Endodermal cell (in vitro differentiated cells): ENCODE measurements around the gene EIF5B. TPM values are rescaled to one million over a fixed set of nuclear protein-coding genes. Genes with fewer than 3 reads are reported as not detected.

Experiments
- DNase-seq: peaks from one replicate; pipeline ENCODE4 v3.0.0-alpha.2; 2017
- H3K27ac ChIP-seq: 2 replicates; pipeline ENCODE4 v1.5.1; 2013; ENCODE audit warnings: mild to moderate bottlenecking, low read depth, low read length, moderate library complexity
- H3K27me3 ChIP-seq: 2 replicates; pipeline ENCODE4 v1.6.1; 2013; ENCODE audit warnings: mild to moderate bottlenecking, low read length, moderate library complexity; ENCODE audit not compliant: insufficient read depth, control insufficient read depth, poor library complexity, severe bottlenecking
- H3K36me3 ChIP-seq: 2 replicates; pipeline ENCODE4 v1.7.0; 2013; ENCODE audit warnings: mild to moderate bottlenecking, low read length, moderate library complexity; ENCODE audit not compliant: control insufficient read depth, insufficient read depth
- H3K4me1 ChIP-seq: one replicate; pipeline ENCODE4 v1.7.0; 2013; ENCODE audit warnings: low read length; ENCODE audit not compliant: control insufficient read depth, insufficient read depth
- H3K4me3 ChIP-seq: 2 replicates; pipeline ENCODE4 v1.5.1; 2013; ENCODE audit warnings: mild to moderate bottlenecking, low read length, moderate library complexity
- H3K9ac ChIP-seq: 2 replicates; pipeline ENCODE4 v1.6.1; 2013; ENCODE audit warnings: mild to moderate bottlenecking, low read length, moderate library complexity; ENCODE audit not compliant: poor library complexity, severe bottlenecking; ENCODE audit errors: extremely low read depth
- H3K9me3 ChIP-seq: 2 replicates; pipeline ENCODE4 v1.6.1; 2013; ENCODE audit warnings: mild to moderate bottlenecking, low read length, moderate library complexity; ENCODE audit not compliant: control insufficient read depth
- H3K27ac Mint-ChIP-seq: 2 replicates; pipeline ENCODE4 v1.8.0; 2020; ENCODE audit warnings: mixed read lengths
- H3K27me3 Mint-ChIP-seq: 2 replicates; pipeline ENCODE4 v1.8.0; 2021; ENCODE audit warnings: mild to moderate bottlenecking, mixed read lengths; ENCODE audit not compliant: insufficient read depth
- H3K36me3 Mint-ChIP-seq: 2 replicates; pipeline ENCODE4 v1.8.0; 2020; ENCODE audit warnings: low read depth, mixed read lengths
- H3K4me1 Mint-ChIP-seq: 2 replicates; pipeline ENCODE4 v1.8.0; 2020; ENCODE audit warnings: mixed read lengths
- H3K4me3 Mint-ChIP-seq: 2 replicates; pipeline ENCODE4 v1.8.0; 2020; ENCODE audit warnings: mild to moderate bottlenecking, moderate library complexity, mixed read lengths
- H3K9me3 Mint-ChIP-seq: 2 replicates; pipeline ENCODE4 v1.8.0; 2020; ENCODE audit warnings: mild to moderate bottlenecking, mixed read lengths
- WGBS, 2 experiments: methylation state at CpG; one replicate each; pipeline versions ENCODE4 v1.1.5 to v1.1.7; 2013; ENCODE audit warnings: missing lambda C conversion rate in 2 of 2, mixed read lengths in 1 of 2; ENCODE audit not compliant: insufficient coverage in 1 of 2, insufficient read length in 1 of 2; 5-methylcytosine and 5-hydroxymethylcytosine counted together
- total RNA-seq, 2 donors: library from RNA; stranded (reverse); fragmentation: NEBNext Ultra II Directional in 1 of 2; extraction: Animal tissue kit (Norgen Biotek cat#: 25700) in 1 of 2; gene quantifications; 2 replicates in 1 of 2; 3 replicates in 1 of 2; pipeline ENCODE4 v1.2.1, GENCODE V29; 2021
- TF ChIP-seq, protein P1 (sequence below): fragments of 200-600 bp; sonication (generic); conservative IDR thresholded peaks from 2 replicates; pipeline ENCODE4 v1.5.0; 2021; ENCODE audit warnings: antibody characterized with exemption, mild to moderate bottlenecking

EIF5B gene
- total RNA-seq, 2 donors from 2014 or later: 54.2 to 63.6 TPM

DNA sequence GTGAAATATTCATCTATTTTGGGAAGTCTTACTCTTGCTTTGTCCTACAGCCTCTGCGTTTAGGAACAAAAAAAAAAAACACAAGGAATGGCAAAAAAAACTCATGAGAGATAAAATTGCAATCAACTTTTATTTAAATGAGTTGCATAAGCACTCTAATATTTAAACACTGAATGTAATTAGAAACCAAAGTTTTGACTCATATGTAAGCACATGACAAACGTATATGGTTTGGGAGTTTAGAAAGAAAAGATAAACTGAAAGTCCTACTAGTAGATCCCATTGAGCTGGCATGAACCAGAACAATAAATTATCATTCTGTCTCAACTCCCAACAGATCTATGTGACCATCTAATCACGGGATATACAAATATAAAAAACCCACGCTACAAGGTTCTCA, 107.9 kb downstream of the EIF5B start:
- H3K9me3 Mint-ChIP-seq: no peaks in the 10 kb centered on the region
- peaks cover 23% of the 10 kb centered on the region for H3K36me3 Mint-ChIP-seq
- Histone ChIP-seq H3K27ac (no peak overlapping the region), H3K4me3 (no peak overlapping the region), H3K9ac (no peak overlapping the region), H3K36me3 (peaks cover 44% of the 10 kb centered on the region), H3K27me3 (no peaks in the 10 kb centered on the region), H3K4me1 (no peaks in the 10 kb centered on the region), H3K9me3 (no peaks in the 10 kb centered on the region)
- no peaks in the 10 kb centered on the region for H3K4me1 Mint-ChIP-seq
- H3K27me3 Mint-ChIP-seq: no peaks in the 10 kb centered on the region
- H3K4me3 Mint-ChIP-seq: no peak overlapping the region
- 87 to 99% methylated on average over 3 to 4 of the region's 4 CpGs for WGBS, 2 experiments
- no peak for DNase-seq
- H3K27ac Mint-ChIP-seq: no peak overlapping the region
- TF ChIP-seq, protein P1, sequence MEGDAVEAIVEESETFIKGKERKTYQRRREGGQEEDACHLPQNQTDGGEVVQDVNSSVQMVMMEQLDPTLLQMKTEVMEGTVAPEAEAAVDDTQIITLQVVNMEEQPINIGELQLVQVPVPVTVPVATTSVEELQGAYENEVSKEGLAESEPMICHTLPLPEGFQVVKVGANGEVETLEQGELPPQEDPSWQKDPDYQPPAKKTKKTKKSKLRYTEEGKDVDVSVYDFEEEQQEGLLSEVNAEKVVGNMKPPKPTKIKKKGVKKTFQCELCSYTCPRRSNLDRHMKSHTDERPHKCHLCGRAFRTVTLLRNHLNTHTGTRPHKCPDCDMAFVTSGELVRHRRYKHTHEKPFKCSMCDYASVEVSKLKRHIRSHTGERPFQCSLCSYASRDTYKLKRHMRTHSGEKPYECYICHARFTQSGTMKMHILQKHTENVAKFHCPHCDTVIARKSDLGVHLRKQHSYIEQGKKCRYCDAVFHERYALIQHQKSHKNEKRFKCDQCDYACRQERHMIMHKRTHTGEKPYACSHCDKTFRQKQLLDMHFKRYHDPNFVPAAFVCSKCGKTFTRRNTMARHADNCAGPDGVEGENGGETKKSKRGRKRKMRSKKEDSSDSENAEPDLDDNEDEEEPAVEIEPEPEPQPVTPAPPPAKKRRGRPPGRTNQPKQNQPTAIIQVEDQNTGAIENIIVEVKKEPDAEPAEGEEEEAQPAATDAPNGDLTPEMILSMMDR: no peak

DNA sequence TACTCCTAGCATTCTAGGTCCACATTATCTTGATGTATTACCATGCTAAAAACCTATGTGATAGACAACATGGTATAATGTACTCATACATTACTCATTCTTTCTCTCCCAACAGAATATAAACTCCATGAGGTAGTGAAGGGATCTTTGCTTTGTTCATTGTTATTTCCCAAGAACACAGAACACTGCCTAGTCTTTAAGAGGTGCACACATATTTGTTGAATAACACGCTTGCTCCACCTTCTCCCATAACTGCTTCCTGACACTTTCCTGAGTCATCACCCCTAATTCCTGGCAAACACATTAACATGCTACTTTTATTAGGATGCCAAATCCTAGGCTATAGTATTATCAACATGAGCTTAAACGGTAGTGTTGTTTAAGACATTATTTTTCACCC, 111.4 kb downstream of the EIF5B start:
- H3K27ac ChIP-seq: no peak overlapping the region
- peaks cover 36% of the 10 kb centered on the region for H3K36me3 ChIP-seq
- no peaks in the 10 kb centered on the region for H3K9me3 ChIP-seq
- no peaks in the 10 kb centered on the region for H3K27me3 ChIP-seq
- DNase-seq: no peak
- H3K4me3 Mint-ChIP-seq: no peak overlapping the region
- no peaks in the 10 kb centered on the region for H3K4me1 ChIP-seq
- peaks cover 38% of the 10 kb centered on the region for H3K36me3 Mint-ChIP-seq
- no peak overlapping the region for H3K4me3 ChIP-seq
- TF ChIP-seq, protein P1: no peak
- H3K4me1 Mint-ChIP-seq: peaks cover 3% of the 10 kb centered on the region
- 96 to 100% methylated on average over 1 to 2 of the region's 2 CpGs for WGBS, 2 experiments
- no peaks in the 10 kb centered on the region for H3K27me3 Mint-ChIP-seq
- no peaks in the 10 kb centered on the region for H3K9me3 Mint-ChIP-seq
- H3K9ac ChIP-seq: no peak overlapping the region
- no peak overlapping the region for H3K27ac Mint-ChIP-seq

DNA sequence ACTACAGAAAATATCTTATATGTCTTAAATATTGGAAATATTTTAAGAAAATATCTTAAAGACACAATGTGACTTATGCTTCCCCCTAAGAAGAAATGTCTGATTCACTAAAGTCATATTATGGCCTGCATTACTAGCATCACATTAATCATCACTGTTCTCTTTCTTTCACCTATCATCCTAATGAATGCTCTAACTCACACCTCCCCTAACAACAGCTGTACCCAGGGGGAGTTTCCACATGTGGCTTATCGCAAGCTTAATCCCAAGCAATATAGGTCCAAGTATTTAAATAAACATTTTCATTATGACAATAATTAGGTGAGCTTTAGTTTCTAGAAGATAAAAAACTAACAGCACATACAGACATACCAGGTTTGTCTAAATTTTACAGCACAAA, 113.0 kb downstream of the EIF5B start:
- TF ChIP-seq, protein P1: no peak
- Mint-ChIP-seq H3K36me3 (peaks cover 48% of the 10 kb centered on the region), H3K9me3 (no peaks in the 10 kb centered on the region), H3K27me3 (no peaks in the 10 kb centered on the region), H3K27ac (peak overlapping the region; percentile 40), H3K4me1 (peaks cover 3% of the 10 kb centered on the region), H3K4me3 (no peak overlapping the region)
- peaks cover 40% of the 10 kb centered on the region for H3K36me3 ChIP-seq
- no peak overlapping the region for H3K27ac ChIP-seq
- no peaks in the 10 kb centered on the region for H3K9me3 ChIP-seq
- no peak overlapping the region for H3K9ac ChIP-seq
- no peak for DNase-seq
- no peaks in the 10 kb centered on the region for H3K4me1 ChIP-seq
- no peak overlapping the region for H3K4me3 ChIP-seq
- no peaks in the 10 kb centered on the region for H3K27me3 ChIP-seq
- WGBS, 2 experiments: 100% methylated on average over 1 of the region's 1 CpG; no CpG with 5 or more reads in 1 of the 2 experiments

Other genes starting within 250 kb of the EIF5B start
- gene C2orf15, start 195.7 kb upstream of the EIF5B start, total RNA-seq: 1 to 10 TPM; 3.1 to 6.5 TPM
- gene TSGA10, start 182.4 kb upstream of the EIF5B start, total RNA-seq: 10 to 100 TPM in 1 of 2 donors, 1 to 10 TPM in 1; 7.8 to 12.4 TPM
- gene LIPT1, start 182.4 kb upstream of the EIF5B start, total RNA-seq: 10 to 100 TPM in 1 of 2 donors, 1 to 10 TPM in 1; 8.0 to 12.2 TPM
- 10 to 100 TPM; 39.2 to 47.3 TPM for gene MITD1, start 156.3 kb upstream of the EIF5B start, total RNA-seq
- 10 to 100 TPM; 39.8 to 46.1 TPM for gene MRPL30, start 156.2 kb upstream of the EIF5B start, total RNA-seq
- gene LYG2, start 81.7 kb upstream of the EIF5B start, total RNA-seq: not detected
- under 1 TPM; 0.35 to 0.55 TPM for gene LYG1, start 36.2 kb upstream of the EIF5B start, total RNA-seq
- 10 to 100 TPM; 32.7 to 32.8 TPM for gene TXNDC9, start 1.1 kb upstream of the EIF5B start, total RNA-seq
- gene REV1, start 152.6 kb downstream of the EIF5B start, total RNA-seq: 10 to 100 TPM; 43.9 to 44.6 TPM